SK-N-SH (cell line): ENCODE results near the gene SEC14L2. TPM values are rescaled to one million over a fixed set of nuclear protein-coding genes. Genes with fewer than 3 reads are reported as not detected.

Source experiments
- CTCF ChIA-PET: fragments of 300-600, 350-600 bp; formaldehyde crosslinking; extraction: SDS; loops from one replicate; lab custom pipeline; 2021; lab: Yijun Ruan, JAX
- POLR2A ChIA-PET: fragments of 350-600 bp; sonication (Branson Sonifier 250); formaldehyde crosslinking; extraction: SDS; loops from one replicate; lab custom pipeline; 2020; ENCODE audit warnings: antibody characterized with exemption, inconsistent platforms; lab: Yijun Ruan, JAX
- DNase-seq: peaks from one replicate; pipeline ENCODE4 v3.0.0; 2012
- H2AFZ ChIP-seq: fragments of 200-600 bp; sonication (generic); 2 replicates; pipeline ENCODE4 v1.8.1; 2016; ENCODE audit warnings: antibody characterized with exemption, mild to moderate bottlenecking, low read depth
- H3F3A ChIP-seq: fragments of 200-600 bp; sonication (generic); replicated peaks from 2 replicates; pipeline ENCODE3; 2016; ENCODE audit warnings: antibody characterized with exemption, mild to moderate bottlenecking; ENCODE audit not compliant: insufficient read depth
- H3K27ac ChIP-seq, 2 experiments: fragments of 200-500 bp in 1 of 2; fragments of 200-600 bp in 1 of 2; sonication (Bioruptor generic) in 1 of 2; sonication (generic), shearing (Covaris generic) in 1 of 2; 2 replicates each; pipeline versions ENCODE4 v1.5.1 to v1.6.1; 2014 to 2016; ENCODE audit warnings: low read depth in 2 of 2, inconsistent platforms in 1 of 2, low read length in 1 of 2, mild to moderate bottlenecking in 1 of 2, mixed read lengths in 1 of 2
- H3K27me3 ChIP-seq: fragments of 200-600 bp; sonication (generic), shearing (Covaris generic); 2 replicates; pipeline ENCODE4 v1.6.1; 2016; ENCODE audit warnings: mixed run types; ENCODE audit not compliant: insufficient read depth
- H3K36me3 ChIP-seq, 2 experiments: fragments of 200-500 bp in 1 of 2; fragments of 200-600 bp in 1 of 2; sonication (Bioruptor generic) in 1 of 2; sonication (generic) in 1 of 2; replicated peaks in 1 of 2; 2 replicates each; pipeline versions ENCODE3 to v1.5.1; 2014 to 2016; ENCODE audit warnings: low read length in 1 of 2, mild to moderate bottlenecking in 1 of 2; ENCODE audit not compliant: insufficient read depth in 2 of 2, control insufficient read depth in 1 of 2
- H3K4me1 ChIP-seq, 2 experiments: fragments of 200-500 bp in 1 of 2; fragments of 200-600 bp in 1 of 2; sonication (Bioruptor generic) in 1 of 2; sonication (generic), shearing (Covaris generic) in 1 of 2; 2 replicates each; pipeline versions ENCODE4 v1.5.1 to v1.6.1; 2014 to 2016; ENCODE audit warnings: low read depth in 1 of 2, low read length in 1 of 2, mixed run types in 1 of 2; ENCODE audit not compliant: insufficient read depth in 2 of 2, control insufficient read depth in 1 of 2
- H3K4me2 ChIP-seq: fragments of 200-600 bp; sonication (generic), shearing (Covaris generic); 2 replicates; pipeline ENCODE4 v1.6.1; 2017; ENCODE audit warnings: mixed run types
- H3K4me3 ChIP-seq, 2 experiments: fragments of 200-500 bp in 1 of 2; fragments of 200-600 bp in 1 of 2; sonication (Bioruptor generic) in 1 of 2; sonication (generic), shearing (Covaris generic) in 1 of 2; 2 replicates each; pipeline versions ENCODE4 v1.5.1 to v1.8.1; 2014 to 2016; ENCODE audit warnings: low read depth in 2 of 2, inconsistent platforms in 1 of 2, low read length in 1 of 2, mild to moderate bottlenecking in 1 of 2, mixed read lengths in 1 of 2, moderate library complexity in 1 of 2
- H3K79me2 ChIP-seq: fragments of 200-600 bp; sonication (generic); 2 replicates; pipeline ENCODE4 v1.8.1; 2017; ENCODE audit warnings: mild to moderate bottlenecking; ENCODE audit not compliant: insufficient read depth
- H3K9ac ChIP-seq: fragments of 200-600 bp; sonication (generic); 2 replicates; pipeline ENCODE4 v1.6.1; 2017; ENCODE audit warnings: mixed run types
- H3K9me2 ChIP-seq: fragments of 200-600 bp; sonication (generic); 2 replicates; pipeline ENCODE4 v1.6.1; 2017; ENCODE audit warnings: mixed run types
- H3K9me3 ChIP-seq: fragments of 200-600 bp; sonication (generic); 2 replicates; pipeline ENCODE4 v1.6.1; 2017; ENCODE audit warnings: mixed run types, mild to moderate bottlenecking, moderate library complexity
- H4K20me1 ChIP-seq: fragments of 200-600 bp; sonication (generic); 2 replicates; pipeline ENCODE4 v1.6.1; 2017; ENCODE audit warnings: mild to moderate bottlenecking, mixed run types; ENCODE audit not compliant: insufficient read depth
- CHD2 ChIP-seq: fragments of 150-350 bp; IDR thresholded peaks from 2 replicates; pipeline ENCODE4 v1.6.1; 2018; ENCODE audit warnings: low read length; ENCODE audit not compliant: partially characterized antibody
- ELF1 ChIP-seq: IDR thresholded peaks from 2 replicates; pipeline ENCODE4 v1.4.0; 2012
- FOSL2 ChIP-seq: IDR thresholded peaks from 2 replicates; pipeline ENCODE4 v1.4.0; 2012; ENCODE audit warnings: low read depth, mild to moderate bottlenecking, moderate library complexity, borderline replicate concordance
- GABPA ChIP-seq: IDR thresholded peaks from 2 replicates; pipeline ENCODE4 v1.4.0; 2012; ENCODE audit warnings: low read depth, mild to moderate bottlenecking
- MXI1 ChIP-seq: IDR thresholded peaks from 2 replicates; pipeline ENCODE4 v1.6.1; 2012; ENCODE audit warnings: mild to moderate bottlenecking, low read depth, low read length, improper control_type of control experiment
- NFIC ChIP-seq: IDR thresholded peaks from 2 replicates; pipeline ENCODE4 v1.4.0; 2012; ENCODE audit warnings: borderline replicate concordance
- PBX3 ChIP-seq: IDR thresholded peaks from 2 replicates; pipeline ENCODE4; 2012
- POLR2AphosphoS5 ChIP-seq: IDR thresholded peaks from 2 replicates; pipeline ENCODE4 v1.6.1; 2012; ENCODE audit warnings: low read depth, low read length
- RAD21 ChIP-seq: IDR thresholded peaks from 2 replicates; pipeline ENCODE4 v1.6.1; 2012; ENCODE audit warnings: mild to moderate bottlenecking, low read length
- SIN3A ChIP-seq: IDR thresholded peaks from 2 replicates; pipeline ENCODE4 v1.6.1; 2012; ENCODE audit warnings: low read depth, mild to moderate bottlenecking, low read length, moderate library complexity, borderline replicate concordance
- SMC3 ChIP-seq: IDR thresholded peaks from 2 replicates; pipeline ENCODE4 v1.6.1; 2012; ENCODE audit warnings: low read depth, low read length, improper control_type of control experiment
- TAF1 ChIP-seq: IDR thresholded peaks from 2 replicates; pipeline ENCODE4 v1.6.1; 2012; ENCODE audit warnings: low read depth, mild to moderate bottlenecking, low read length, moderate library complexity, borderline replicate concordance
- TEAD4 ChIP-seq: IDR thresholded peaks from 2 replicates; pipeline ENCODE4 v1.4.0; 2012; ENCODE audit warnings: mild to moderate bottlenecking, borderline replicate concordance; ENCODE audit not compliant: insufficient read depth
- YY1 ChIP-seq: IDR thresholded peaks from 2 replicates; pipeline ENCODE4 v1.4.0; 2012; ENCODE audit warnings: low read depth, mild to moderate bottlenecking
- WGBS: methylation state at CpG from one replicate; pipeline ENCODE4 v1.1.6; 2017; ENCODE audit warnings: low lambda C conversion rate; 5-methylcytosine and 5-hydroxymethylcytosine counted together
- polyA plus RNA-seq, 3 experiments: library from polyadenylated mRNA; depleted of rRNA; stranded (reverse); fragments of >200 nt; gene quantifications; 2 replicates each; pipeline ENCODE4 v1.2.3, GENCODE V29; 2012
- TF ChIP-seq, protein P1 (sequence below): IDR thresholded peaks from 2 replicates; pipeline ENCODE4 v1.4.0; 2012; ENCODE audit warnings: low read depth
- TF ChIP-seq, protein P2 (sequence below): IDR thresholded peaks from 2 replicates; pipeline ENCODE4 v1.6.1; 2012; ENCODE audit warnings: mild to moderate bottlenecking, low read depth, low read length, moderate library complexity
- TF ChIP-seq, protein P3 (sequence below): IDR thresholded peaks from 2 replicates; pipeline ENCODE4 v1.4.0; 2012; ENCODE audit warnings: low read depth, borderline replicate concordance
- TF ChIP-seq, protein P4 (sequence below): fragments of 150-350 bp; IDR thresholded peaks from 2 replicates; pipeline ENCODE4 v1.6.1; 2016; ENCODE audit warnings: mild to moderate bottlenecking, low read depth, low read length
- TF ChIP-seq, protein P5 (sequence below): IDR thresholded peaks from 2 replicates; pipeline ENCODE4 v1.4.0; 2012; ENCODE audit warnings: low read depth, borderline replicate concordance

The SEC14L2 gene
- polyA plus RNA-seq, 1 of the 3 experiments (the other 2 are of a cell fraction), result 14.0 TPM

DNA sequence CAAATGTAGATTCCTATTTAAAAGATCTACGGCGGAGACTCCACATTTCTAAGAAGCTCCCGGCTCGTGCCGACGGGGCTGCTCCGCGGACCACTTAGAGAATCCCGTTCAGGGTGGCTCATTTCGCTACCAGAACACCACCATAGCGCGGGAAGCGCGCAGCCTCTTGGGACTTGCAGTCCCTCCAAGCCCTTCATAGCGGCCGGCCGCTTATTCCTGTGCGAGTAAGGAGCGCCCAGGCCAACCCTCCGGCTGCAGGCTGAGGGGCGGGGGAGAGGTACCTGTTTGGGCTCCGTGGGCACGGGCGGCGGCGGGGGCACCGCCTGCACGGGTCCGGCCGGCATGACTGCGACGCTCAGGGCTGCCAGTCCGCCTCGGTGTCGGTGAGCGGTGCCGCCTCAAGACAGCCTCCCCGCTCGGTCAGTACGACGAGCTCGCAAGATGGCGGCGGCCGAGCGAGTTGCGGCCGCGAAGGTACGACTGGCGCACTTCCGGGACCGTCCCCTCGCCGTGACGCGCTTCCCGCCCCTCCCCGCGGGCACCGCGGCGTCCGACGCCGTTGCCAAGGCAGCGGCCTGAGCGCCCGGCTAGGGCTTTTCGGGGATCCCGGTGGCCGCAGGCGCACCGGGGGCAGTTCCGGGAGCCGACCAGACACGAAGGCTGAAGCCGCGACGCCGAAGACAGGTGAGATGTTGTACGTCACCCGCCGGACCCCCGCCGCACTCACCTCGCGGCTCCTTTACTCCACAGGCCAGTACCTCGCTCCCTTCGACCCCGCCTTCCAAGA, 40.2 kb upstream of the SEC14L2 start, which contains the start of the genes CCDC157 and SF3A1:
Gene CCDC157, plus strand, starts transcription at position 559 of the 787 bp plus-strand sequence. CDS start 8,994 bp downstream, outside the sequence.
Gene SF3A1, minus strand, starts transcription at position 446 of the 787 bp plus-strand sequence. Its CDS starts 102 bp downstream, at position 344.
- Histone ChIP-seq H3K4me1 (peaks cover 12 to 14% of the 10 kb centered on the region in 2 experiments; a peak in 2 of 4 replicates), H3K4me3 (peak within 1 kb of the TSS; percentile 79 to 95), H3K79me2 (peaks cover 47% of the 10 kb centered on the region), H3F3A (no peaks in the 10 kb centered on the region), H3K36me3 (peaks cover 17 to 19% of the 10 kb centered on the region in 2 experiments), H3K9me2 (no peaks in the 10 kb centered on the region), H3K9ac (peak within 1 kb of the TSS; percentile 99), H2AFZ (peak within 1 kb of the TSS; percentile 95), H3K9me3 (no peaks in the 10 kb centered on the region), H3K27ac (peak within 1 kb of the TSS; percentile 93 to 95), H3K27me3 (no peaks in the 10 kb centered on the region), H3K4me2 (peak within 1 kb of the TSS; percentile 92), H4K20me1 (peaks cover 30% of the 10 kb centered on the region)
- no peak for TF ChIP-seq RAD21
- peak; percentile 72; the same call in 1 of the 2 replicates for TF ChIP-seq TAF1
- TF ChIP-seq FOSL2, result no peak
- TF ChIP-seq YY1, result peak; percentile 95
- no peak for TF ChIP-seq NFIC
- TF ChIP-seq MXI1, result peak; percentile 84
- TF ChIP-seq ELF1, result peak; percentile 81
- TF ChIP-seq, protein P1, sequence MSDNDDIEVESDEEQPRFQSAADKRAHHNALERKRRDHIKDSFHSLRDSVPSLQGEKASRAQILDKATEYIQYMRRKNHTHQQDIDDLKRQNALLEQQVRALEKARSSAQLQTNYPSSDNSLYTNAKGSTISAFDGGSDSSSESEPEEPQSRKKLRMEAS, result peak; percentile 63; the same call in 1 of the 2 replicates
- 0 out of 2 replicates have a peak, but pooled peaks have one; percentile 10 for TF ChIP-seq TEAD4
- peak; percentile 96 for TF ChIP-seq SIN3A
- peak; percentile 91 for TF ChIP-seq GABPA
- TF ChIP-seq, protein P2, sequence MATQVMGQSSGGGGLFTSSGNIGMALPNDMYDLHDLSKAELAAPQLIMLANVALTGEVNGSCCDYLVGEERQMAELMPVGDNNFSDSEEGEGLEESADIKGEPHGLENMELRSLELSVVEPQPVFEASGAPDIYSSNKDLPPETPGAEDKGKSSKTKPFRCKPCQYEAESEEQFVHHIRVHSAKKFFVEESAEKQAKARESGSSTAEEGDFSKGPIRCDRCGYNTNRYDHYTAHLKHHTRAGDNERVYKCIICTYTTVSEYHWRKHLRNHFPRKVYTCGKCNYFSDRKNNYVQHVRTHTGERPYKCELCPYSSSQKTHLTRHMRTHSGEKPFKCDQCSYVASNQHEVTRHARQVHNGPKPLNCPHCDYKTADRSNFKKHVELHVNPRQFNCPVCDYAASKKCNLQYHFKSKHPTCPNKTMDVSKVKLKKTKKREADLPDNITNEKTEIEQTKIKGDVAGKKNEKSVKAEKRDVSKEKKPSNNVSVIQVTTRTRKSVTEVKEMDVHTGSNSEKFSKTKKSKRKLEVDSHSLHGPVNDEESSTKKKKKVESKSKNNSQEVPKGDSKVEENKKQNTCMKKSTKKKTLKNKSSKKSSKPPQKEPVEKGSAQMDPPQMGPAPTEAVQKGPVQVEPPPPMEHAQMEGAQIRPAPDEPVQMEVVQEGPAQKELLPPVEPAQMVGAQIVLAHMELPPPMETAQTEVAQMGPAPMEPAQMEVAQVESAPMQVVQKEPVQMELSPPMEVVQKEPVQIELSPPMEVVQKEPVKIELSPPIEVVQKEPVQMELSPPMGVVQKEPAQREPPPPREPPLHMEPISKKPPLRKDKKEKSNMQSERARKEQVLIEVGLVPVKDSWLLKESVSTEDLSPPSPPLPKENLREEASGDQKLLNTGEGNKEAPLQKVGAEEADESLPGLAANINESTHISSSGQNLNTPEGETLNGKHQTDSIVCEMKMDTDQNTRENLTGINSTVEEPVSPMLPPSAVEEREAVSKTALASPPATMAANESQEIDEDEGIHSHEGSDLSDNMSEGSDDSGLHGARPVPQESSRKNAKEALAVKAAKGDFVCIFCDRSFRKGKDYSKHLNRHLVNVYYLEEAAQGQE, result no peak
- TF ChIP-seq CHD2, result peak; percentile 94
- no peak for TF ChIP-seq PBX3
- TF ChIP-seq, protein P3, sequence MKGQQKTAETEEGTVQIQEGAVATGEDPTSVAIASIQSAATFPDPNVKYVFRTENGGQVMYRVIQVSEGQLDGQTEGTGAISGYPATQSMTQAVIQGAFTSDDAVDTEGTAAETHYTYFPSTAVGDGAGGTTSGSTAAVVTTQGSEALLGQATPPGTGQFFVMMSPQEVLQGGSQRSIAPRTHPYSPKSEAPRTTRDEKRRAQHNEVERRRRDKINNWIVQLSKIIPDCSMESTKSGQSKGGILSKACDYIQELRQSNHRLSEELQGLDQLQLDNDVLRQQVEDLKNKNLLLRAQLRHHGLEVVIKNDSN, result 0 out of 2 replicates have a peak, but pooled peaks have one; percentile 8
- TF ChIP-seq, protein P4, sequence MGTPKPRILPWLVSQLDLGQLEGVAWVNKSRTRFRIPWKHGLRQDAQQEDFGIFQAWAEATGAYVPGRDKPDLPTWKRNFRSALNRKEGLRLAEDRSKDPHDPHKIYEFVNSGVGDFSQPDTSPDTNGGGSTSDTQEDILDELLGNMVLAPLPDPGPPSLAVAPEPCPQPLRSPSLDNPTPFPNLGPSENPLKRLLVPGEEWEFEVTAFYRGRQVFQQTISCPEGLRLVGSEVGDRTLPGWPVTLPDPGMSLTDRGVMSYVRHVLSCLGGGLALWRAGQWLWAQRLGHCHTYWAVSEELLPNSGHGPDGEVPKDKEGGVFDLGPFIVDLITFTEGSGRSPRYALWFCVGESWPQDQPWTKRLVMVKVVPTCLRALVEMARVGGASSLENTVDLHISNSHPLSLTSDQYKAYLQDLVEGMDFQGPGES, result no peak
- TF ChIP-seq SMC3, result no peak
- TF ChIP-seq POLR2AphosphoS5, result peak; percentile 91
- TF ChIP-seq, protein P5, sequence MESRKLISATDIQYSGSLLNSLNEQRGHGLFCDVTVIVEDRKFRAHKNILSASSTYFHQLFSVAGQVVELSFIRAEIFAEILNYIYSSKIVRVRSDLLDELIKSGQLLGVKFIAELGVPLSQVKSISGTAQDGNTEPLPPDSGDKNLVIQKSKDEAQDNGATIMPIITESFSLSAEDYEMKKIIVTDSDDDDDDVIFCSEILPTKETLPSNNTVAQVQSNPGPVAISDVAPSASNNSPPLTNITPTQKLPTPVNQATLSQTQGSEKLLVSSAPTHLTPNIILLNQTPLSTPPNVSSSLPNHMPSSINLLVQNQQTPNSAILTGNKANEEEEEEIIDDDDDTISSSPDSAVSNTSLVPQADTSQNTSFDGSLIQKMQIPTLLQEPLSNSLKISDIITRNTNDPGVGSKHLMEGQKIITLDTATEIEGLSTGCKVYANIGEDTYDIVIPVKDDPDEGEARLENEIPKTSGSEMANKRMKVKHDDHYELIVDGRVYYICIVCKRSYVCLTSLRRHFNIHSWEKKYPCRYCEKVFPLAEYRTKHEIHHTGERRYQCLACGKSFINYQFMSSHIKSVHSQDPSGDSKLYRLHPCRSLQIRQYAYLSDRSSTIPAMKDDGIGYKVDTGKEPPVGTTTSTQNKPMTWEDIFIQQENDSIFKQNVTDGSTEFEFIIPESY, result peak; percentile 91
- peak; percentile 96 for DNase-seq
- ChIA-PET POLR2A (interaction anchor here (0.6 to 1.7 kb wide), 14 partner anchors 10 to 70 kb away, joined by 3 to 8 read pairs (median 5); partner anchors contain the start of genes CASTOR1, RNF215, SEC14L2 and TBC1D10A), CTCF (interaction anchor here (1.0 to 2.2 kb wide), 3 partner anchors 11 to 71 kb away, joined by 3 to 15 read pairs (median 3); partner anchors contain the start of gene CASTOR1)
- 2% methylated on average over 7 of the region's 91 CpGs for WGBS
